Fibroblast of pulmonary artery (primary cell): Measurements from ENCODE around the gene ABCA13.
A peak's percentile ranks its signal among the peaks of the same experiment; 100 is the strongest.

ENCODE experiments used
- DNase-seq: peaks from one replicate; pipeline ENCODE4 v3.0.0-alpha.2; 2010; ENCODE audit warnings: low read depth
- H3K4me3 ChIP-seq: replicated peaks from 2 replicates; pipeline ENCODE4 v1.5.1; 2011; ENCODE audit warnings: low read depth, mild to moderate bottlenecking, control low read depth, low read length, moderate library complexity
- TF ChIP-seq, protein P1 (sequence below): IDR thresholded peaks from 2 replicates; pipeline ENCODE4 v1.5.1; 2011; ENCODE audit warnings: mild to moderate bottlenecking, control low read depth, low read length, inconsistent platforms; ENCODE audit errors: missing control alignments

ABCA13 gene

DNA sequence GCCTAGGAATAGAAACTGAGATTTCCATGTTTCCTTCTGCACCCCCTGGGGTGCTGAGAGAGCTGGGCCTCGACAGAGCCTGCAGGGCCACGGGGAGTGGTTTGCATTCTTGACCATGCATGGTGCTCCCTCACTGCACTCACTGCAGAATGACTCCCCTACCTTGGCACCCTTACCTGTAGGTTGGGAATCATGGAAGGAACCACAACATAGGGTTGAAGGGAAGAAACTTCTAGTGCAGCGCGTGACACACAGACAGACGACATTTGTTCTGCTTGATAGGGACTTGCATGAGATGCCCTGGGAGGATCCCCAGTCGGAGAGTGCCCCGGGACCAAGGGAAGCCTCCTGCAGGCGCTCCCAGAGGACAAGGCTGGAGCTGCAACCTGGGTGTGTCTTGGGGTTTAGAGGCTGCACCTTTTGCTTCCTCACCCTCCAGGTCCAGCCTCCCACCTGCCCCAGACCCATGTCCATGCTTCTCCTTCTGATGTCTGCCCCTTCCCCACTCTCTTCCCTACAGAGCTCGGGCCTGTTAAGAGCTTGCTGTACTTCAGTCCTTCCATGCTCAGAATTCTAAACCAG is 245.2 kb downstream of the ABCA13 start:
- DNase-seq, result no peak
- TF ChIP-seq, protein P1, sequence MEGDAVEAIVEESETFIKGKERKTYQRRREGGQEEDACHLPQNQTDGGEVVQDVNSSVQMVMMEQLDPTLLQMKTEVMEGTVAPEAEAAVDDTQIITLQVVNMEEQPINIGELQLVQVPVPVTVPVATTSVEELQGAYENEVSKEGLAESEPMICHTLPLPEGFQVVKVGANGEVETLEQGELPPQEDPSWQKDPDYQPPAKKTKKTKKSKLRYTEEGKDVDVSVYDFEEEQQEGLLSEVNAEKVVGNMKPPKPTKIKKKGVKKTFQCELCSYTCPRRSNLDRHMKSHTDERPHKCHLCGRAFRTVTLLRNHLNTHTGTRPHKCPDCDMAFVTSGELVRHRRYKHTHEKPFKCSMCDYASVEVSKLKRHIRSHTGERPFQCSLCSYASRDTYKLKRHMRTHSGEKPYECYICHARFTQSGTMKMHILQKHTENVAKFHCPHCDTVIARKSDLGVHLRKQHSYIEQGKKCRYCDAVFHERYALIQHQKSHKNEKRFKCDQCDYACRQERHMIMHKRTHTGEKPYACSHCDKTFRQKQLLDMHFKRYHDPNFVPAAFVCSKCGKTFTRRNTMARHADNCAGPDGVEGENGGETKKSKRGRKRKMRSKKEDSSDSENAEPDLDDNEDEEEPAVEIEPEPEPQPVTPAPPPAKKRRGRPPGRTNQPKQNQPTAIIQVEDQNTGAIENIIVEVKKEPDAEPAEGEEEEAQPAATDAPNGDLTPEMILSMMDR, result no peak

DNA sequence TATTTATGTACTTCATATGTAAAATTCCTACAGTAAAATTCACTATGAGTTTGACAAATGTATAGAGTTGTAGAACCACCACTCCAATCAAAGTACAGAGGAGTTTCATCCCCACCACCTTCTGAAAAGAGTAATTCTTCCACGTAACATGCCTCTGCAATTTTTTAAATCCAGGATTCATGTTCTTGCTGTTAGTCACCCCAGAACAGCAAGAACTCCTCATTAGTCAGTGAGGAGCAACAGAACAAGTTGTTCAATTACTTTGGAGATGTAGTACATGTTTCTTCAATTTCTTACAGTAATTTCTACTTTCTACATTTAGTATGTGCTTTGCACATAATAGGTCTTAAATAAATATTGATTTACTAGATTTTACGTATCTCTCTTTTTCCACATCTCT is 248.1 kb downstream of the ABCA13 start:
- TF ChIP-seq, protein P1, result no peak
- DNase-seq, result no peak
- no peak overlapping the region for H3K4me3 ChIP-seq

More for the DNA sequence above, 245.2 kb downstream of the ABCA13 start:
- H3K4me3 ChIP-seq, result no peak overlapping the region

DNA sequence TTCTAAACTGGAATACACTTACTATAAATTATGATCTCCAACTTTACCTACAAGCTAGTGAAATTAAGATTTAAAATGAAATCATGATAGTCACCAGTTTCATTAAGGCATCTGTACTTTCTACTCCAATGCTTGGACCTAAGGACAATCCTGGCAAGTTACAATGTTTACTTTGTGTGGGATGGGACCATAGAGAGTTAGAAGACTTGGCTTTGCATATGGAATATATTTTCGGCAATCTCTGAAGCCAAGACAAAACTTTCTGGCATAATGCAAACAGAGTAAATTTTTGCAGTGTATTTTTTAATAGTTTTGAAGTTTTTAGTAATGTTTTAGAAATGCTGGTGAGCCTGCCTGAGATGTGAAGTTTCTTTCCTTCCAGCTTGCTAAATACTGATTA is 248.9 kb downstream of the ABCA13 start:
- no peak overlapping the region for H3K4me3 ChIP-seq
- DNase-seq, result no peak
- TF ChIP-seq, protein P1, result no peak

DNA sequence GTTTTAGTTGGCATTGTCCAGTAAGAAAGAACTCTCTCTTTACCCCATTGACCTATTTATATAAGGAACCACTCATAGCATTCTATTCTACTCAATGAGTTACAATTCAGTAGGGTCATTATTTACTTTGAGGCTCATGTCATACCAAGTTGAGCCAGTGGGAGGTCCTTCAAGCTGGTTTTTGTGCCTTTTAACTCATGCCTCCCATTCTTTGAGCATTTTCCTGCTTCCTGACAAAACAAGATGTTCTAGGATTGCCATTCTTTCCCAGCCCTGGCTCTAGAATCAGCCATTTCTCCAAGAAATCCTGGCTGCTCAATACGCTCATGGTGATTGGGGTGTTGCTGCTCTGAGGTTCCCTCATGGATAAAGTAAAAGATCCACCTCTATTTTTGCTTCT is 250.1 kb downstream of the ABCA13 start:
- TF ChIP-seq, protein P1, result no peak
- no peak overlapping the region for H3K4me3 ChIP-seq
- DNase-seq, result peak; percentile 6

DNA sequence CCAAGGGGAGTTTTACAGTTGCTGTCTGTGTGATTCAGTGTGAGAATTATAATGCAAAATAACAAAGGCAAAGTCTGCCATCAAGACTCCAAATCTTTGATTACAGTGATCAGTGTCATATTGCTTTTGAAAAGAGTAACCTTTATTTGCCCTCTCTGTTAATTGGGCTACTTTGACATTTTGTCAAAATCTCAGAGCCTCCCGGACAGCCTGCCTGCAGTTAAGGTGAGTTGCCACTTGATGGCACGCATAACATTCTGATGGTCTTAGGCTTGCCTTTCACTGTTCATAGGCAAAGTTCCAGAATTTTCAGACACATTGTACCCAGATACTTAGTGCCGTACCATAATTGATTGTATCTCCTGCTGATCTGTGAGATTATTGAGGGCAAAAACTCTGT is 253.5 kb downstream of the ABCA13 start:
- TF ChIP-seq, protein P1, result no peak
- H3K4me3 ChIP-seq, result no peak overlapping the region
- no peak for DNase-seq

DNA sequence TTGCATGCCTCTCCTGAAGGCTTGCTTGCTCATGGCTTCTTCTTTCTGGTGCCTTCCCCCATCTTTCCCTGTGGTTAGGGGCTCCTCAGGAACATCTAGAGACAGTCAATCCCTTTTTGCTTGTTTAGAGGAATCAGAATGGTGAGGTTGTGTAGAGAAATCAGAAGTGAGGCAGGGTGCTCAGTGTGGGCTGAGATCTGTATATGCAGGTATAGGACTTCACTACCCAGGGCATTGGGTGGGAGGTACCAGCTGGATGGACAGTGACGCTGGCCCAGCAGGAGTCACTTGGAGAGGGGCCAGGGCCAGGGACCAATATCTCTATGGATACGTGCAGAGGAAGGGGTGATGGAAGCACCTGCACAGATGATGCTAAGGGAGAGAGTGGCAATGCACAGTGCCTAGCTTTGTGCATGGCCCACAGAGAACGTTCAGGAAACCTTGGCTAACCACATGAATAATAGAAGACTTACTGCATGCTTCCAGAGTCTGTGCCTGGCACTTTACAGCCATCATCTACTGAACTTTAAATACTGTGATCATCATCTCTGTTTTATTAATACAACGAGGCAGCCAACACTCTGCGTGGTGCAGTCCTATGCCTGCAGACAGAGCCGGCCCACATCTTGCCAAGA is 255.2 kb downstream of the ABCA13 start:
- no peak for DNase-seq
- TF ChIP-seq, protein P1, result no peak
- H3K4me3 ChIP-seq, result no peak overlapping the region
